Skin of body (tissue), 2 donors: ENCODE measurements around the gene CYP1A2. TPM values are rescaled to one million over a fixed set of nuclear protein-coding genes. Genes with fewer than 3 reads are reported as not detected.
A peak's percentile ranks its signal among the peaks of the same experiment; 100 is the strongest.

Experiments used
- DNase-seq: peaks from one replicate; lab custom pipeline; 2025; lab: John Stamatoyannopoulos, UW
- total RNA-seq: library from RNA; depleted of rRNA; stranded (reverse); fragments of >200 nt; gene quantifications from one replicate; pipeline ENCODE4 v1.2.3, GENCODE V29; 2014

CYP1A2 gene
- total RNA-seq, 1 donor from 2014 or later, result 0.10 TPM

DNA sequence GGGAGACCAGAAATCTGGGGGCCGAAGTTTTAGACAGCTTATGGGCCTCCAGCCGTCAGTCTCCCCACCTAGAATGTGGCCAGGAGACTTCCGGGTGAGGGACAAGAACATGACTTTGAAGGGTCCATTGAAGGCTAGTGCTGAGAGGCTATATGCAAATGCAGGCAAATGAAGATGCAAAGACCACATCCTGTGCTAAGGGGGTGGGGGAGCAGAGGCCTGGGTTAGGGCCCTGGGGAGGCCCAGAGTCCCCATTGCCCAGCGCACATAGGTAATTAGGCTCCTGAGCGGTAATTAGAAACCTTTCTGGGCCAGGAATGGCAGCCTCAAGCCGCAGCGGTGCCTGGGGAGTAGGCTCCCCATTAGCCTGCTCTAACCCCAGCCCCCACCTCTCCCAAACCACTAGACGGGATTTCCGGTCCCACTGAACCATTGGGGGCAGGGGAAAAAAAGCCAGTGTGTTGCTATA, 40.1 kb downstream of the CYP1A2 start:
- no peak for DNase-seq

DNA sequence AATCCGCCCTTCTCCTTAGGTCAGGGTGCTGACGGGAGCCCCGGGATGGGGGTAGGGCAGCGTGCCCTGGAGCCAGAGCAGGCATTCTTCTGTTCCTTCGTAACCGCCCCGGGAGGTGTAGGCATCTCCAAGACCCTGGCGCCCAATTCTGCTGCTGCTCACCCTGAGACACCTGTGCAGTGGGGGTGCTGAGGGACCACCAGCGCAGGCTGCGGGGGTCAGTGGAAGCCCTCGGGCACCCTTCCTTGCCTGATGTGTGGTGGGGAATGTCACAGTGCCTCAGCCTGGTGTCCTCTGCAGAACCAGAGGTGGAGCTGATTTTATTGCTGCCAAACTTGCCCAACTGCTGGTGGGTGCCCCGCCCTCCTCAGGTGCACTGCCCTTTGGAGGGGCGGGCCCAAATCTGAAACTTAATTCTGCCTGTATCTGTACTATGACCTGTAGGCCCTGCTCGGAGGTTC, 40.6 kb downstream of the CYP1A2 start:
- no peak for DNase-seq

DNA sequence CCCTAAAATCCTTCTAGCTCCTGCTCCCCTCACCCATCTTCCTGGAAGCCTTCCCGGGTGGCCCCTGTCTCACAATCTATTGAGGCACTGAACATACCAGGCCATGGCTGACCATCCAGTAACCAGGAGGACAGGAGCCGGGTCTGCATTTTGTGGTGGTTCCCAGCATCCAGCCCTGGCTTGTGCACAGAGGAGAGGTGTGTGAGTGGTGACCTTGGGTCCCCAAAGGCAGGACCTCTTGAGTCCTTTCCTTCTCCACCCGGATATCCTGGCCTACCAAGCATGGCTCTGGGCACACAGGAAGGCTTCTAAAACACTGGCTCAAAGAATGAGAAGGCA, 41.1 kb downstream of the CYP1A2 start:
- DNase-seq, result no peak

DNA sequence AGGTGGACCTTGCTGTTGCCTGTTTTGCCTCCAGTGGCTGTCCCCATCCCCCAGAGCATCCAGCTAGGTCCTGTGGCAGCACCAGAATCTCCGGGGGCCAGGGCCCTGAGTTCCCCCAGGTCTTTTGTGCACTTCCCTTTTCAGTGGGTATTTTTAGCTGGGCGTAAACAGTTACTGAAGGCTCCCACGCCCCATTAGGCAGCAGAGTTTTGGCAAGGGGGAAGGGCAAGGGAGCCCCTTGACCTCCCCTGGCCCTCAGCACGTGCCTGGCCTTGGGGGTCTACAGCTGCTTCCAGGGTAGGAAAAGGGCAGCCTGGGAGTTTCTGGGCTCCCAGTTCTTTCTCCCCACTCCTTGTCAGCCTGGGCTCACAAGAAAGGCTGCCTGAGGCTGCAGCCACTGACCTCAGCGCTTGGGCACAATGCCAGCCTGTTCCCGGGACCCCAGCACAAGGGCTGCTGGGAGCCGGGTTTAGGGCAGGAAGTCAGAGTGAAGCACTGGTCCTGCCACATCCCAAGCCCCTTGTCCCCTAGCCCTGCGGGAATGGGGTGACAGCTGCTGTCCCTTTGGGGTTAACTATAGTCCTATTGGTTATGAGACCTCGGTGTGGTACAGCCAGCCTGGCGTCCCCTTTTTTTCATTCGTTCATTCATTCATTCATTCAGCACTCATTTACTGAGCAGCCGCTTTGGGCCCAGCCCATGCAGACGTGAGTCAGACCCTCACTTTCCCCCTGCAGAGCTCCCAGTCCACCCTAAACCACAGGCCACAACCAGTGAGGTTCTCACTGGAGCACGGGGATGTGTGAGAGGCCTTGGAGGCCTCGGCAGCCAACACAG, 41.7 kb downstream of the CYP1A2 start:
- DNase-seq, result peak; percentile 50

DNA sequence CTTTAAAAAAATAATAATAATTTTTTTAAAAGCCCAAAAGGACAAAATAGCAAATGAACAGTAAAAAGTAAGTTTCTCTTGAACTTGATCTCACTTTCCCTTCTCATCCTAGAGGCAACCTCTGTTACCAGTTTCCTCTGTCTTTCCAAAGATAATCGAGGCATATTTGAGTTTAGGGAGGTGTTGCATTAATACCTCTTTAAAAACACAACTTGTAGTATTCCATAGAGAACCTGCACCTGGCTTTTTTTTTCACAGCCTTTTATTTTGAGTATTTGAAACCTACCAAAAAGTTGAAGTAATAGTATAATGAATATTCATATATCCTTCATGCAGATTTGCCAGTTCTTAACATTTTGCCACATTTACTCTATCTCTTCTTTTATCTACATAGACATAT, 42.4 kb downstream of the CYP1A2 start:
- no peak for DNase-seq

DNA sequence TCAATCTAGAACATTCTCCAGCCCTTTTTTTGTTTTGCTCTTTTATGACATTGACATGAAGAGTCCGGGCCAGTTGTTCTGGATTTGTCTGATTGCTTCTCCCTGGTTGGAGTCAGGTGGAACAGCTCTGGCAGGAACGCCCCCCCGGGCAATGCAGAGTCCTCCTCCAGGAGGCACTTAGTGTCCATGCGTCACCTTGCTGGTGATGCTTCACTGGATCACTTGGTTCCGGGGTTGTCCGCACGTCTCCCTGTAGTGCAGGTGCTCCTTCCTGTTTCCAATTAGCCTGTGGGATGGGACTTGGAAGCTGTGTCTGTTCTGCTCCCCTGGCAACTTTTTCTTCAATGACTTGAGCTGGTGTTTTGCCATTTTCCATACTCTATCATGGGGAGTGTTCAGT, 43.0 kb downstream of the CYP1A2 start:
- no peak for DNase-seq

DNA sequence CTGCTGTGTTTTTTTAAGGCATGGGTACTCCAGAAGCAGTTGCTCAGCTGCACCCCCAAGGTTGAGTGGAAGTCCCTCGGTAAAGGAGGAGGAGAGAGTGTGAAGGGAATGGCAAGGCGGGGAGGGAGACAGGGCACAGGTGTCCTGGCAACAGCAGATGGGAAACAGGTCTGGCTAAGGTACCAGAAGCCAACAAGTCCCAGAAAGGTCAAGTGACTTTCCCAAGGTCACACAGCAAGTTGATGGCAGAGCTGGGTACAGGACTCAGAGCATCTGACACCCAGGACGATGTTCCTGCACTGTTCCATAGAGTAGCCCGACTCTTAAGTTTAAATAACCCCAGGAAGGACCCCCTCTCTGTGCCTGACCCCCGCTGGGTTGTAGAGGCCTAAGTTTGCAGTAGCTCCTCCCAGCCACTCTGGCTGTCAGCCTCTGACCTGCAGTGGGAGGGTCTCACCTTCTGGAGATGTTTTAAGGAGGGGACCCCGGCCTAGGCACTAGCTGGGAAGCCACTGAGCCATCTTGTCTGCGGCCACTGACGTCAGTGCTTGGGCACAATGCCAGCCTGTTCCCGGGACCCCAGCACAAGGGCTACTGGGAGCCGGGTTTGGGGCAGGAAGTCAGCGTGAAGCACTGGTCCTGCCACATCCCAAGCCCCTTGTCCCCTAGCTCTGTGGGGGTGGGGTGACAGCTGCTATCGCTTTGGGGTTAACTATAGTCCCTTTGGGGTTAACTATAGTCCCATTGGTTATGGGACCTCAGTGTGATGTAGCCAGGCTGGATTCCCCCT, 43.8 kb downstream of the CYP1A2 start:
- DNase-seq, result no peak

DNA sequence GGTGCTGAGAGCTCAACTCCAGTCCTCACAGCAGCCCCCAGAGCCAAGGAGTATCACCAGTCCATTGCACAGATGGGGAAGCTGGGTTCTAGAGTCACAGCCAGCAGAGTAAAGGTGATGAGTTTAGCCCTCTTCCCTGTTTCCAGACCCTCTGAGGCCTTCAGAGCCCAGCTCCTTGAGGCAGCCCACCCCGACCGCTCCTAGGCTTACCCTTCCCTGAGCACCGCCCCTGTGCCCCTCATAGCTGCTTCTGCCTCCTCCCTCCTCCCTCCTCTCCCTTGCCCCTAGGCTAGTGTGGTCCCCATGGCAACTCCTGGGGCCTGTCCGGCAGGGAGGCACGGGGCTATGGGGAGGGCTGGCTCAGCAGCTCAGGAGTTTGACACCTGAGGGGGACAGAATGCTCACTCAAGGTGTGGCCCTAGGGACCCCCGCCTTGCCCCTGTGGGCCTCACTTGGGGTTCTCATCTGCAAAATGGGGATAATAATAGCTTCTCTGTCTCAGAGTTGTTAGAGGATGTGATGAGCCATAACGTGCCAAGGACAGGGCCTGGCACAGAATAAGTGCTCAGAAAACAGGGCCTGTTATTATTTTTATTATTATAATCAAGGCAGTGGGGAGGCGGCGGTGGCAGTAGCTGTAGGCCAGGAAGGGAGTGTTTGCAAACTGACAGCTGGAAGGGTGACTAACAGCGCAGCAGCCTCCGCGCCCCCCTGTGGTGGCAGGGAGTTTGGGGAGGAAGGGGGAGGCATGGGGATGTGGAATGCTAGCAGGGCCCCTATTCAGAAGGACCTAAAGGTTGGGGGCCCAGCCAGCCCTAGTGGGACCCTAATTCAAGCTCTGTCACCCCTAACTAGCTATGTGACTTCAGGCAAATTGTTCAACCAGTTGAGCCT, 44.7 kb downstream of the CYP1A2 start:
- no peak for DNase-seq

DNA sequence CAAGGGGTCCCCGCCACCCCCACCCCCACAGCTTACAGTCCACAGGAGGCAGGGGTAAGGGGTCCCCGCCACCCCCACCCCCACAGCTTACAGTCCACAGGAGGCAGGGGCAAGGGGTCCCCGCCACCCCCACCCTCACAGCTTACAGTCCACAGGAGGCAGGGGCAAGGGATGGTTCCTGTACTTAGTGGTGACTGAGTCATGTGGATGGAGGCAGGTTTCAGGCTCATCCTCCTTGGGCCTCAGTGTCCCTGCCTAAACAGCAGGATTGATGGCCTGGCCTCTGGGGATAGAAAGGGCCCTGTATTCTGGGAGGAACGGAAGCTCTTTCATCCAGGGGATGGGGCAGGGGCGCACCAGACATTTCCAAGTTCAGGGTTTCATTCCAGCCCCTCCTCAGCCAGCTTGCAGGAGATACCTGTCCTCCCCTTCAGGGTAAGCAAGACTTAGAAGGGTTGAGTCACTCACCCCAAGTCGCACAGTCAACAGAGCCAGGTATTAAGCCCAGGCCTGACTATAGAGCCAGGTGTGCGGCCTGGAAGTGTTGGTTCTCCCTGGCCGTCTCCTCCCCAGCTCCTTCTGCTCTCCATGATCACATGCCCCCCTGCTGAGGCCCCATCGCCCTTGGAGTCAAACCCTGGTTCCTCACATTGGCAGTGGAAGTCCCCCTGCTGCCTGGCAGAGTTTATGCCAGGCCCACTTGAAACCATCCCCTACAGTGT, 45.8 kb downstream of the CYP1A2 start:
- DNase-seq, result no peak

DNA sequence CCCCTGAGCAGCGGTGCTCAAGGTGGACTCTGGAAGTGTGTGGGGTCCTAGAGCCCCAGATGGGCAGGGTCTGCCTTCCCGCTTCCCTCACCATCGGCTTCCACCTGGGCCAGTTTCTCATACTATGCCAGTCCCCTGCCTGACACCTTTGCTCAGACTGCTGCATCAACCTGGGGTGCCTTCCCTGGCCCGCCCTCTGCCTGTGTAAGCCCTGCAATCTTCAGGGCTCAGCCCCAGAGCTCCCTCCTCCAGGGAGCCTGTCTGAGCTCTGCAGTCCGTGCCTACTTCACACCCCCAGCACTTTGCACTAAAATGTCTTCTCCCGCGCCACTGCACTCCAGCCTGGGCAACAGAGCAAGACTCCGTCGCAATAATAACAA, 46.3 kb downstream of the CYP1A2 start:
- DNase-seq, result no peak

DNA sequence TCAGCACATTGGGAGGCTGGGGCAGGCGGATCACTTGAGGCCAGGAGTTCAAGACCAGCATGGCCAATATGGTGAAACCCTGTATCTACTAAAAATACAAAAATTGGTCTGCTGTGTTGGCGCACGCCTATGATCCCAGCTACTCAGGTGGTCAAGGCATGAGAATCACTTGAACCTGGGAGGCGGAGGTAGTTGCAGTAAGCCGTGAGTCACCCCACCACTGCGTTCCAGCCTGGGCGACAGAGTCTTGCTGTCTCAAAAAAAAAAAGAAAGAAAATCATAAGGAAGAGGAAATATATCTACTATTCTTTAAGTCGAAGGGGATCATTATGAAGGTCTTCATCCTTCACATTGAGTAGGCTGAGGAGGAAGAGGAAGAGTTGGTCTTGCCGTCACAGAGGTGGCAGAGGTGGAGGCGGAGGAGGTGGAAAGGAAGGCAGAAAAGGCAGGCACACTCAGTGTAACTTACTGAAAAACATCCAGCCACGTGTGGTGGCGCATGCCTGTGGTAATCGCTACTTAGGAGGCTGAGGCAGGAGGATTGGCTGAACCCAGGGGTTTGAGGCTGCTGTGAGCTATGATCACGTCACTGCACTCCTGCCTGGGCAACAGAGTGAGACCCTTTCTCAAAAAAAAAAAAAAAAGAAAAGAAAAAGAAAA, 47.5 kb downstream of the CYP1A2 start:
- no peak for DNase-seq

DNA sequence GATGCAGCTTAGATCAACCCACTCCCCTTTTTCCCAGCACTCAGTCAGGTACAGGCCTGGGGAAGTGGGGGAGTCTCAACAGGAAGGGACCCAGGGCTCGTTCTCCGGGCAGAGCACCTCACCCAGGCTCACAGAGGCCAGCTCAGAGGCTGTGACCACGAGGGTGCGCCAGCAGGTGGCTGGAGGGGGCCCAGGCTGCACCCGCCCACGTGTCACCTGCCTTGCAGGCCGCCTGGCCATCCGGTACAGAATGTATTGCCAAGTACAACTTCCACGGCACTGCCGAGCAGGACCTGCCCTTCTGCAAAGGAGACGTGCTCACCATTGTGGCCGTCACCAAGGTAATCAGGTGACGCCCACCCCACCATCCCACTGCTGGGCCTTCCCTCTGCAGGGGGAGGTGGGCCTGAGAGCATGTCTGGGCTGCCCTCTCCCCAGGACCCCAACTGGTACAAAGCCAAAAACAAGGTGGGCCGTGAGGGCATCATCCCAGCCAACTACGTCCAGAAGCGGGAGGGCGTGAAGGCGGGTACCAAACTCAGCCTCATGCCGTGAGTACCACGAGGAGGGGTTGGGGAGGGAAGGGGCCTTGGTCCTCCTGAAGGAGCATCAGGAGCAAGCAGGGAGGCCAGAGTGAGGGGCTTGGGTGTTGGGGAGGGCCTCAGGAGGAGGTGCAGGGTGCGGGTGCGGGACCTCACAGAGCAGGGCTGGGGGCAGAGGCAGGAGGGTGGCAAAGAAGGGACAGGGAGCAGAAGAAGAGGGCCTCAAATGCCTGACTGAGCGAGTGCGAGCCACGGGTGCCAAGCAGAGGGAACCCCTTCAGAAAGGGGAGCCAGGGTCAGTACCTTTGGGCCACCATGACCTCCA, 50.0 kb downstream of the CYP1A2 start:
- DNase-seq, result no peak

DNA sequence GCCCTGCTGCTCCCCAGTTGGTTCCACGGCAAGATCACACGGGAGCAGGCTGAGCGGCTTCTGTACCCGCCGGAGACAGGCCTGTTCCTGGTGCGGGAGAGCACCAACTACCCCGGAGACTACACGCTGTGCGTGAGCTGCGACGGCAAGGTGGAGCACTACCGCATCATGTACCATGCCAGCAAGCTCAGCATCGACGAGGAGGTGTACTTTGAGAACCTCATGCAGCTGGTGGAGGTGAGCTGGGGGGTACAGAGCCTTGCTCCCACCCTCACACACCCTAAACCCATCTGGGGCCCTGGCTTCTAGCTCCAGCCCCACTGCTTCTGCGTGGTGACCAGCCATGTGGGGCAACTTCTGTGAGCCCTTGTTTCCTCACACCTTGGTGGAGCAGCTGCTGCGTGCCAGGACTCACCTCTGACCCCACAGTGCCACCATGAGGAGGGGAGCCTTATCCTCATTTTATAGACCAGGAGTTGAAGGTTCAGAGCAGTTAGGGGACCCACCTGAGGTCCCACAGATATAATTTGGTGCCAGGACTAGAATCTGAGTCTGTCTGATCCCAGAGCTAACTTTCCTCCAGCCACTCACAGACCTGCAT, 50.7 kb downstream of the CYP1A2 start:
- no peak for DNase-seq

DNA sequence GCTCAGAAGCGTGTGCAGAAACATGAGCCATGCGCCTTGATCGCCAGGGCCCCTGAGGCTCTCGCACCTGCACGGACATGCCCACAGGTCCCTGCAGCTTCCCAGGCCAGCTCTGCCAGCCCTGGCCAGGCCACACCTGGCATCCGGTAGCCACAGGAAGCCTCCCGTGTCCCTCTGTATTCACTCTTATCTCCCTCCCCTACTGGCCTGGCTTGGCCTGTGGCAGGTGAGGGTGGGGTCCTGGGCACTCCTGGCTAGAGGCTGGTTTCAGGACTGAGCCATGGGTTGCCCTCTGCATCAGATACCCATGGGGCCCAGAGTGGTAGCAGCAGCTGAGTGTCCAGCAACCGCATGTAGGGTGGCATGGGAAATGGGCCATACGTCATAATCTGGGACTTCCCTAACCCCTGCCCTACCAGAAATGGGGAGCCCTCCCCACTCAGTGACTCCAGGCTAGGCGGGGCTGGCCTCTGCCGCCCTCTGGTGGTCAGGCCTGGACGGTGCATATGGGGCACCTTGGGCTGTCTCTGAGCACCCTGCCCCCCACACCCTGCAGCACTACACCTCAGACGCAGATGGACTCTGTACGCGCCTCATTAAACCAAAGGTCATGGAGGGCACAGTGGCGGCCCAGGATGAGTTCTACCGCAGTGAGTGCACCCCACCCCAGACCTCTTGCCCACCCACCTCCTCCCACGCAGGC, 51.4 kb downstream of the CYP1A2 start:
- DNase-seq, result peak; percentile 23

DNA sequence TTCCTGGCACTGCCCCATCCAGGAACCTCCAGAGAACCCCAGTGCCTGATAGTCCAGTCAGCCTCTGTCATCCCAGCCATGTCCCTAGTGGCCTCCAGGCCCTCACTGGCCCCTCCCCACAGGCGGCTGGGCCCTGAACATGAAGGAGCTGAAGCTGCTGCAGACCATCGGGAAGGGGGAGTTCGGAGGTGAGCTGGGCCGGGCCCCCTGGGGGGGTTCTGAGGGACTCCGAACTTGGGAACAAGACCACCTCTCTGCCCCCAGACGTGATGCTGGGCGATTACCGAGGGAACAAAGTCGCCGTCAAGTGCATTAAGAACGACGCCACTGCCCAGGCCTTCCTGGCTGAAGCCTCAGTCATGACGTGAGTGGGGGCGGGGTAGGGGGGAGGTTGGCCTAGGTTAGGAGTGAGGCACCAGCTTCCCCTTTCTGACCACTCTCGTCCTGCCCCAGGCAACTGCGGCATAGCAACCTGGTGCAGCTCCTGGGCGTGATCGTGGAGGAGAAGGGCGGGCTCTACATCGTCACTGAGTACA, 52.0 kb downstream of the CYP1A2 start:
- DNase-seq, result no peak

DNA sequence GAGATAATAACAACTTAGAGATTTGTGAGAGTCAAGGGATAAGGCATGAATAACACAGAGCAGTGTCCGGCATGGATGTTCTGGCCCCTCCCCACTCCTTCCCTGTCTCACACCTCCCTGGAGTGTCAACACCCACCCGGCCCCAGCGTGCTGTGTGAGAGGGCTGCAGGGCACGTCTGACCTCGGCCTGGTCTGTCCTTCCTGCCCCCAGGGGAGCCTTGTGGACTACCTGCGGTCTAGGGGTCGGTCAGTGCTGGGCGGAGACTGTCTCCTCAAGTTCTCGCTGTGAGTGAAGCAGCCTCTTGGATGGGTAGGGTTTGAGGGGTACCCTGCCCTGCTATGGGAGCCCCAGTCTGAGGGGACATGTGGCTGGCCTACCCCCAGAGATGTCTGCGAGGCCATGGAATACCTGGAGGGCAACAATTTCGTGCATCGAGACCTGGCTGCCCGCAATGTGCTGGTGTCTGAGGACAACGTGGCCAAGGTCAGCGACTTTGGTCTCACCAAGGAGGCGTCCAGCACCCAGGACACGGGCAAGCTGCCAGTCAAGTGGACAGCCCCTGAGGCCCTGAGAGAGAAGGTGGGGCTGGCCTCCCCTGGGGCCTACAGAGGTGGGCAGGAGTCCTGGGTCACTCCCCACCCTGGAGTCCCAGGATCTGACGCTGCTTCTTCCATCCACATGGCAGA, 52.8 kb downstream of the CYP1A2 start:
- no peak for DNase-seq

DNA sequence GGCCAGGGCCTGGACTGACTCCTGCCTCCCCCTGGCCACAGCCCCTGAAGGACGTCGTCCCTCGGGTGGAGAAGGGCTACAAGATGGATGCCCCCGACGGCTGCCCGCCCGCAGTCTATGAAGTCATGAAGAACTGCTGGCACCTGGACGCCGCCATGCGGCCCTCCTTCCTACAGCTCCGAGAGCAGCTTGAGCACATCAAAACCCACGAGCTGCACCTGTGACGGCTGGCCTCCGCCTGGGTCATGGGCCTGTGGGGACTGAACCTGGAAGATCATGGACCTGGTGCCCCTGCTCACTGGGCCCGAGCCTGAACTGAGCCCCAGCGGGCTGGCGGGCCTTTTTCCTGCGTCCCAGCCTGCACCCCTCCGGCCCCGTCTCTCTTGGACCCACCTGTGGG, 53.6 kb downstream of the CYP1A2 start:
- no peak for DNase-seq
